Testis (tissue), 3 donors: Measurements from ENCODE around the gene EHBP1. TPM values are rescaled to one million over a fixed set of nuclear protein-coding genes. Genes with fewer than 3 reads are reported as not detected.

Experiments
- DNase-seq: peaks from one replicate; pipeline ENCODE4 v3.0.0-alpha.2; 2019
- H3K27ac ChIP-seq, 2 donors: fragments of 200-600 bp; sonication (generic); one replicate each; pipeline ENCODE4 v1.5.1; 2019
- H3K27me3 ChIP-seq: fragments of 200-600 bp; sonication (generic); one replicate; pipeline ENCODE4 v1.5.1; 2019
- H3K36me3 ChIP-seq: fragments of 200-600 bp; sonication (generic); one replicate; pipeline ENCODE4 v1.5.1; 2017; ENCODE audit warnings: low read depth; ENCODE audit errors: missing control alignments
- H3K4me1 ChIP-seq: fragments of 200-600 bp; sonication (generic); one replicate; pipeline ENCODE4 v1.5.1; 2019
- H3K4me3 ChIP-seq, 2 donors: fragments of 200-600 bp; sonication (generic); one replicate each; pipeline ENCODE4 v1.5.1; 2017 to 2019
- H3K9me3 ChIP-seq: fragments of 200-600 bp; sonication (generic); one replicate; pipeline ENCODE4 v1.5.1; 2017
- POLR2A ChIP-seq: fragments of 450-650 bp; IDR thresholded peaks from one replicate; pipeline ENCODE4 v1.6.1; 2017; ENCODE audit warnings: antibody characterized with exemption, mild to moderate bottlenecking, moderate library complexity
- WGBS, 2 donors: methylation state at CpG; one replicate each; pipeline ENCODE4 v1.1.5; 2018; 5-methylcytosine and 5-hydroxymethylcytosine counted together
- intact Hi-C: fragments of 100-400 bp; cut with DNase I; formaldehyde crosslinking; loops from one replicate; pipeline ENCODE4 v1.15.1; 2023; ENCODE audit warnings: low total_unique reads
- polyA plus RNA-seq: library from polyadenylated mRNA; stranded (reverse); fragments of 350-450 nt; fragmentation: Illumina TruSeq; extraction: RNeasy Lipid Tissue Mini Kit (QIAGEN cat#74804); gene quantifications from one replicate; pipeline ENCODE4 v1.2.3, GENCODE V29; 2014; ENCODE audit warnings: low read depth, low replicate concordance; ENCODE audit not compliant: insufficient read depth
- total RNA-seq, 2 donors: library from RNA; depleted of rRNA; stranded (reverse); fragments of >200 nt; gene quantifications; one replicate each; pipeline ENCODE4 v1.2.3, GENCODE V29; 2016
- TF ChIP-seq, protein P1 (sequence below), 3 experiments: fragments of 450-650 bp in 2 of 3; fragments of 200-600 bp in 1 of 3; sonication (generic) in 1 of 3; IDR thresholded peaks; one replicate each; pipeline ENCODE4 v1.5.1; 2016 to 2019; ENCODE audit warnings: antibody characterized with exemption in 3 of 3, mild to moderate bottlenecking in 2 of 3, moderate library complexity in 1 of 3

EHBP1 gene
- total and polyA plus RNA-seq, 3 donors from 2014 or later, result 69.3 to 99.5 (median 86.8) TPM

DNA sequence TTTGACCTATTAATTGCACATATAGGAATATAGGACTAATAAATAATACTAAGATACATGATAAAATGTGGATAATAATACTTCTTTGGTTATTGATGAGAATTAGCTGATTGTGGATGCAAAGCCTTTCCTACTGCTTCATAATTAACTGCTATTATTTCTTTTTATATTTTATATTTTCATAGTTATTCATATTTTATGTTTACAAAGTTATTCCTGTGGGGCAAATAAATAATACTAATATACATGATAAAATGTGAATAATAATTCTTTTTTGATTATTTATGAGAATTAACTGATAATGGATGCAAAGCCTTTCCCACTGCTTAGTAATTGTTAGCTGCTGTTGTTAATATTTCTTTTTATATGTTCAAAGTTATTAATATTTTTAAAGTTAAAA lies 146.7 kb downstream of the EHBP1 start:
- no peak for DNase-seq
- Histone ChIP-seq H3K27me3 (no peaks in the 10 kb centered on the region), H3K27ac (no peak overlapping the region), H3K4me1 (no peaks in the 10 kb centered on the region), H3K36me3 (no peaks in the 10 kb centered on the region), H3K9me3 (no peaks in the 10 kb centered on the region), H3K4me3 (no peak overlapping the region)
- TF ChIP-seq POLR2A, result no peak
- TF ChIP-seq, protein P1, sequence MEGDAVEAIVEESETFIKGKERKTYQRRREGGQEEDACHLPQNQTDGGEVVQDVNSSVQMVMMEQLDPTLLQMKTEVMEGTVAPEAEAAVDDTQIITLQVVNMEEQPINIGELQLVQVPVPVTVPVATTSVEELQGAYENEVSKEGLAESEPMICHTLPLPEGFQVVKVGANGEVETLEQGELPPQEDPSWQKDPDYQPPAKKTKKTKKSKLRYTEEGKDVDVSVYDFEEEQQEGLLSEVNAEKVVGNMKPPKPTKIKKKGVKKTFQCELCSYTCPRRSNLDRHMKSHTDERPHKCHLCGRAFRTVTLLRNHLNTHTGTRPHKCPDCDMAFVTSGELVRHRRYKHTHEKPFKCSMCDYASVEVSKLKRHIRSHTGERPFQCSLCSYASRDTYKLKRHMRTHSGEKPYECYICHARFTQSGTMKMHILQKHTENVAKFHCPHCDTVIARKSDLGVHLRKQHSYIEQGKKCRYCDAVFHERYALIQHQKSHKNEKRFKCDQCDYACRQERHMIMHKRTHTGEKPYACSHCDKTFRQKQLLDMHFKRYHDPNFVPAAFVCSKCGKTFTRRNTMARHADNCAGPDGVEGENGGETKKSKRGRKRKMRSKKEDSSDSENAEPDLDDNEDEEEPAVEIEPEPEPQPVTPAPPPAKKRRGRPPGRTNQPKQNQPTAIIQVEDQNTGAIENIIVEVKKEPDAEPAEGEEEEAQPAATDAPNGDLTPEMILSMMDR (IDR thresholded peaks at IDR 0.05), result no peak
- intact Hi-C loops, result no loop called here

DNA sequence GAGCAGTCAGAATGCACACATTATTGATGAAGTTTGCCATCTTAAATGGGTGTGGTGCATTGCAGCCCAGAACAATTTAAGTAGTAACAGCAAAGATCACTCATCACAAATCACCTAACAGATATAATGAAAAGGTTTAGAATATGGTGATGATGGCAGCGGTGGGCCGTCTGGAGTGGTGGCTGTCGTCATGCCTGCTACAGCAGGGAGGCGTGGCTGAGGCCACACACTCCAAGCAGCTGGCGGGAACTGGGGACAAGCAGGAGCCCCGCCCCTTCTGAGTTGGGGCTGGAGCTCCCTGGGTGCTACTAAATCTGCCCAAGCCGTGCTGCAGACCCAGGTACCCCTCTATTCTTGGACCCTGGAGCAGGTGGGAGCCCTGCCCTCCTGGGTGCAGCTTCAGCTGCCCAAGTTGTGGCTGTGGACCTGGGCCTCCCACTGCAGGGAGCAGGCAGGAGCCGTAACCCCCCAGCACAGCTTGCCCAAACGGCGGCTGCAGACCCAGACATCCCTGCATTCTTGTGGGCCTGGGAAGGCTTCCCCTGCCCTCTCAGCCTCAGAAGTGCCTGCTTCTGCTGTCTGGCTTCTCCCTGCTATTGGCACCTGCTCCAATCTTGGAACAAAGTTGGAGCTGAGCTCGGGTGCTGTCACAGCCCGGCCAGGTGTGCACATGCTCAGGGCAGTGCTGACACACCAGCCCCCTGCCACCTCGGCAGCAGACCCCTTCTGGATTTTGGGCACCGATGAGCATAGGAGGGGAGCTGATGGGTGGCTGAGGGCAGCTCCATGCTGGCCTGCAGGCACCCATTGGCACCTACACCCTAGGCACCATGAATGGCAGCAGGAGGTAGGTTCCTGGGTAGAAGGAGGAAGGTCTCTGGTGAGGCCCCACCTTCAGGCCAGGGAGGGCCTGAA lies 149.3 kb downstream of the EHBP1 start:
- DNase-seq, result no peak
- intact Hi-C loops, result no loop called here
- Histone ChIP-seq H3K27me3 (no peaks in the 10 kb centered on the region), H3K9me3 (no peaks in the 10 kb centered on the region), H3K4me3 (no peak overlapping the region), H3K36me3 (no peaks in the 10 kb centered on the region), H3K4me1 (no peaks in the 10 kb centered on the region), H3K27ac (no peak overlapping the region)
- 92 to 93% methylated on average over 11 to 13 of the region's 14 CpGs for WGBS, 2 donors
- TF ChIP-seq, protein P1 (IDR thresholded peaks at IDR 0.05), result no peak
- TF ChIP-seq POLR2A, result no peak

DNA sequence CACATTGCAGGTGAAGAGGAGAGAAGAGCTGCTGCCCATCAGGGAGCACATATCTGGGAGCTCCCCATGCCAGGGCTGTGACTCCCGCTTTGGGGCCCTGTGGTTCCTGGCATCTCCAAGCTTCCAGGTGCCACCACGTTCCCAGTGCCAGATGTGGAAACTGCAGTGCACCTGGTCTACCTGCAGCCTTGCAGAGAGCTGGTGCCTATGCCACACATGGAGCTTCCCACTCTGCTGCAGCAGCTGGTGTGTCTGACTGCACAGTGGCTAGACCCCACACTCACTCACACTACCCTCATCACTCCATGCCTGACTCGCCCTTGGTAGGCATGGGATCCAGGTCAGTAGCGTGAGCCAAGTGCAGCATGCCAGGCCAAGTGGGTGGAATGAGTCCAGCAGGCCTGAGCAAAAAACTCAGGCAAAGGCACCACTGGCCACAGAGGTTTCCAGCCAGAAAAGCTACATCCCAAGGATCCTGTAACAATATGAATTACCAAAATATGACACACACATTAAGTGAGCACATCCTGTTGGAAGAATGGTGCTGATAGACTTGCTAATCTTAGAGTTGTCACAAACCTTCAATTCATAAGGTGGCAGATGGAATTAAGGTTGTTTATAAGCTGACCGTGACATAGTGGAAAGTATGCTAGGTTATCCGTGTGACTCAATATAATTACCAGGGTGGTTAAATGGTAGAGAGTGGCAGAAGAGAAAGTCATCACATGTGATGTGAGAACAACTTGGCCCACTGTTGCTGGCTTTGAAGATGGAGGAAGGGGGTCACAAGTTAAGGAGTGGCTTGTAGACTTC lies 150.9 kb downstream of the EHBP1 start:
- TF ChIP-seq, protein P1 (IDR thresholded peaks at IDR 0.05), result no peak
- TF ChIP-seq POLR2A, result no peak
- Histone ChIP-seq H3K36me3 (no peaks in the 10 kb centered on the region), H3K9me3 (no peaks in the 10 kb centered on the region), H3K27me3 (no peaks in the 10 kb centered on the region), H3K4me1 (no peaks in the 10 kb centered on the region), H3K4me3 (no peak overlapping the region), H3K27ac (no peak overlapping the region)
- WGBS, 2 donors, result 95 to 97% methylated on average over 6 of the region's 6 CpGs
- intact Hi-C loops, result no loop called here
- DNase-seq, result no peak

DNA sequence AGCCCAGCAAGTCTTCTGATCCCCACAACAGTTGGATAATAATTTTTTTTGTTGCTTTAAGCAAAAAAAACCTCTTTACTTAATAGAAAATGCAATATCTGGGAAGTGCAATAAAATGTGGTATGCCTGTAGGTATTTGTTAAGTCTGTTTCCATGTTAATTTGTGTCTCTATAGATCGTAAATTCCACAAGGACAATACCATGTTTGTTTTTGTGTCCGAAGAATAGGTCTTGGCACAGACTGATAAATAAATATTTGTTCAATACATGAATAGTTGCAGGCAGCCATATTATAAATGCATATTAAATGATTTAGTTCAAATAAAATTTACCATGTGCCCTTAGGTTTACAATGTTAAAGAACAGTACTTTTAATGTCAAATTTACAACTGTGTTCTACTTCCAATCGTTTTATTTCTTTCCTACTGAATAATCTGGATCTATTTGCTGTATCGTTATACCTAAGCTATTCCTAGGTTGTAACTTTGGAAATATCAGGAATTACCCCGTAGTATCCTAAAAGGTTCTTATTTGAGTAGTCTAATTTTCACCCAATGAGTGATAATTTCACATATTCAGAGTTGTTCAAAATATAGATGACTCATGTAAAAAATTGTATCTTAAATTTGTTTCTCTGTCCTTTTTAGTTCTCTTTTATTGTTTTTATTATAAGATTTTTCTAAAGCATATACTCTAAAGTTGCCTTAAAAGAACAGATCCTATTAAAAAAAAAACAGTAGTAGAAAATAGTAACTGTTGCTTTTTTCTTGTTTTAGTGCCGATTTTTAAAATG lies 151.8 kb downstream of the EHBP1 start:
- WGBS, 2 donors, result 76 to 78% methylated on average over 6 of the region's 6 CpGs
- no peaks in the 10 kb centered on the region for H3K9me3 ChIP-seq
- H3K36me3 ChIP-seq, result no peaks in the 10 kb centered on the region
- TF ChIP-seq, protein P1 (IDR thresholded peaks at IDR 0.05), result no peak
- TF ChIP-seq POLR2A, result no peak
- DNase-seq, result no peak
- intact Hi-C loops, result no loop called here
- no peaks in the 10 kb centered on the region for H3K27me3 ChIP-seq
- H3K27ac ChIP-seq, result no peak overlapping the region
- H3K4me1 ChIP-seq, result no peaks in the 10 kb centered on the region
- H3K4me3 ChIP-seq, result no peak overlapping the region
